HCT116 (cell line): ENCODE results near the gene ATP7B.
A peak's percentile ranks its signal among the peaks of the same experiment; 100 is the strongest.

Source experiments
- EZH2 ChIP-seq: fragments of 200-600 bp; sonication (generic); IDR thresholded peaks from 2 replicates; pipeline ENCODE4 v1.6.1; 2017; ENCODE audit warnings: antibody characterized with exemption, mixed run types
- EZH2phosphoT487 ChIP-seq: fragments of 200-600 bp; IDR thresholded peaks from 2 replicates; pipeline ENCODE4 v1.6.1; 2018; ENCODE audit warnings: antibody characterized with exemption, borderline replicate concordance
- JUND ChIP-seq: IDR thresholded peaks from 2 replicates; pipeline ENCODE4 v1.6.1; 2012
- POLR2A ChIP-seq: IDR thresholded peaks from 2 replicates; pipeline ENCODE4 v1.7.0; 2011; ENCODE audit warnings: borderline replicate concordance; ENCODE audit not compliant: insufficient read depth, insufficient read length; ENCODE audit errors: extremely low read depth
- POLR2AphosphoS5 ChIP-seq: IDR thresholded peaks from 2 replicates; pipeline ENCODE4 v1.6.1; 2011; ENCODE audit warnings: mild to moderate bottlenecking, low read depth, low read length, moderate library complexity
- RAD21 ChIP-seq: IDR thresholded peaks from 2 replicates; pipeline ENCODE4 v1.6.1; 2012; ENCODE audit warnings: low read depth, mild to moderate bottlenecking
- SIN3A ChIP-seq: IDR thresholded peaks from 2 replicates; pipeline ENCODE4 v1.6.1; 2012; ENCODE audit warnings: low read depth
- TF ChIP-seq, protein P1 (sequence below), 3 experiments: fragments of 200-600 bp in 1 of 3; sonication (generic) in 1 of 3; IDR thresholded peaks in 2 of 3; conservative IDR thresholded peaks in 1 of 3; 2 replicates each; pipeline ENCODE4 v1.5.1; 2012 to 2017; ENCODE audit warnings: low read depth in 2 of 3, low read length in 2 of 3, antibody characterized with exemption in 1 of 3, borderline replicate concordance in 1 of 3, control low read depth in 1 of 3, mild to moderate bottlenecking in 1 of 3, mixed read lengths in 1 of 3, mixed run types in 1 of 3, moderate library complexity in 1 of 3; ENCODE audit not compliant: insufficient read depth in 1 of 3
- TF ChIP-seq, protein P2 (sequence below): IDR thresholded peaks from 2 replicates; pipeline ENCODE4 v1.6.1; 2012

GRCh38 chr13:52011632-52012511 lies 622 bp upstream of the ATP7B start, which contains the start of gene ALG11:
- TF ChIP-seq SIN3A, result peak; percentile 29; the same call in 1 of the 2 replicates
- TF ChIP-seq JUND, result no peak
- no peak for TF ChIP-seq EZH2phosphoT487
- peak; percentile 72 for TF ChIP-seq POLR2AphosphoS5
- no peak for TF ChIP-seq EZH2
- TF ChIP-seq, protein P1, sequence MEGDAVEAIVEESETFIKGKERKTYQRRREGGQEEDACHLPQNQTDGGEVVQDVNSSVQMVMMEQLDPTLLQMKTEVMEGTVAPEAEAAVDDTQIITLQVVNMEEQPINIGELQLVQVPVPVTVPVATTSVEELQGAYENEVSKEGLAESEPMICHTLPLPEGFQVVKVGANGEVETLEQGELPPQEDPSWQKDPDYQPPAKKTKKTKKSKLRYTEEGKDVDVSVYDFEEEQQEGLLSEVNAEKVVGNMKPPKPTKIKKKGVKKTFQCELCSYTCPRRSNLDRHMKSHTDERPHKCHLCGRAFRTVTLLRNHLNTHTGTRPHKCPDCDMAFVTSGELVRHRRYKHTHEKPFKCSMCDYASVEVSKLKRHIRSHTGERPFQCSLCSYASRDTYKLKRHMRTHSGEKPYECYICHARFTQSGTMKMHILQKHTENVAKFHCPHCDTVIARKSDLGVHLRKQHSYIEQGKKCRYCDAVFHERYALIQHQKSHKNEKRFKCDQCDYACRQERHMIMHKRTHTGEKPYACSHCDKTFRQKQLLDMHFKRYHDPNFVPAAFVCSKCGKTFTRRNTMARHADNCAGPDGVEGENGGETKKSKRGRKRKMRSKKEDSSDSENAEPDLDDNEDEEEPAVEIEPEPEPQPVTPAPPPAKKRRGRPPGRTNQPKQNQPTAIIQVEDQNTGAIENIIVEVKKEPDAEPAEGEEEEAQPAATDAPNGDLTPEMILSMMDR (IDR thresholded peaks at IDR 0.05 in 2 of 3, conservative IDR thresholded peaks at IDR 0.05 in 1 of 3; ENCODE audit: borderline replicate concordance in 1 of 3, insufficient read depth in 1 of 3, low read depth in 2 of 3, low read length in 2 of 3), result no peak
- TF ChIP-seq RAD21, result no peak
- TF ChIP-seq POLR2A, result no peak
- TF ChIP-seq, protein P2, sequence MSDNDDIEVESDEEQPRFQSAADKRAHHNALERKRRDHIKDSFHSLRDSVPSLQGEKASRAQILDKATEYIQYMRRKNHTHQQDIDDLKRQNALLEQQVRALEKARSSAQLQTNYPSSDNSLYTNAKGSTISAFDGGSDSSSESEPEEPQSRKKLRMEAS, result peak; percentile 16; the same call in 1 of the 2 replicates
